NCI-H146 treated with DMSO at 0.1 percent for 48 hours (cell line): ENCODE measurements around the gene TMCC1.
"Not testable (repeated sequence)": the region's sequence is repeated elsewhere in the genome, so short reads cannot be mapped to it uniquely, and the experiment has no call there.

Experiments used
- DNase-seq: peaks from one replicate; lab custom pipeline; 2025; ENCODE audit not compliant: unreplicated experiment; lab: John Stamatoyannopoulos, UW

The TMCC1 gene

DNA sequence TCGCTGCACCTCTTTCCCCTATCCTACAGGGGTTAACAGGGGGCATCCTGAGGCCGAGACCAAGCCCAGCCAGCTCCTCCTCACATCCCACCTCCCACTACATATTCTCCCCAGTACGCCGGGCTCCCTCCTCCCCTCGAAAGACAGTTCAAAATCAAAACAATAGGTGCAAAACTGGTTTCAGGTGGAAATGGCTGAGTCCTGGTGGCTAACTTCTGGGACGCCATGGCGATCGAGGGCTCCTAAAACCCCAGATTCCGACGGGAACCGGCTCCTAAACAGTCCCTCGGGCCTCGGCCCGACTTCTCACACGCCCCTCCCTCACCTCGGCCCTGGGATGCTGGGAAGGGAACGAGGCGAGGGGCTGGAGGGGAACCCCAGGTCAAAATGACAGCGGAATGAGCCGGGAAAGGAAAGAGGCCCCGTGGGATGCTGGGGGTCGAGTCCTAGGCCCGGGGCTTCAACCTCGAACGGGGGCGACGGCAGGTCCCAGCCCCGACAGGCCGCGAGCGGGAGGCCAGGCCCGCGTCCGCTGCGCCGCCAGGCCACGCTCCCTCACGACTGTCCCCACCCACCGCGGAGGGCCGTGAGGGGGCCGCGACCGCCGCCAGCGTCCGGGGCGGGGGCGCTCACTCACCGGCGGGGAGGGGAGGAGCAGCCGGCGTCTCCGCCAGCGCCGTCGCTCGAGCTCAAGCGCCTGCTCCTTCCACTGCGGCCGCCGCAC lies 492 bp downstream of the TMCC1 start:
- DNase-seq = peak; percentile 85

DNA sequence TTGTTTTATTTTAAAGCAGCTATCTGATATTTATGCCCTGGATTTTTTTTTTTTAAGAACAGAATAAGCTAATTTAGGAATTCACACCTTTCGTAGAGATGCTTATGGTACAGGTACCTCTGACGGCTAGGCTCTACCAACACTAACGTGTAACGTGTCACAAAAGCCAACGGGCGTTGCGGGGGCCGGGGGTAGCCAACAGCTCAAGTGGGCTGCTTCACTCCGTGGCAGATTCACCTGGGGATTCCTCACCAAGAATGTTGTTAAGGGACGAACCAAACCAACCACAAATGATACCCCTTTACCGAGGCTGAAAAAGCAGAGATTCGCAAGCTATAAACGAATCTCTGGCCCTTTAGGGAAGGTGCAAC lies 1.0 kb downstream of the TMCC1 start:
- no peak for DNase-seq

- no peak for DNase-seq
Measured at GRCh38 chr3:129890891-129891290, 2.6 kb downstream of the TMCC1 start.

DNA sequence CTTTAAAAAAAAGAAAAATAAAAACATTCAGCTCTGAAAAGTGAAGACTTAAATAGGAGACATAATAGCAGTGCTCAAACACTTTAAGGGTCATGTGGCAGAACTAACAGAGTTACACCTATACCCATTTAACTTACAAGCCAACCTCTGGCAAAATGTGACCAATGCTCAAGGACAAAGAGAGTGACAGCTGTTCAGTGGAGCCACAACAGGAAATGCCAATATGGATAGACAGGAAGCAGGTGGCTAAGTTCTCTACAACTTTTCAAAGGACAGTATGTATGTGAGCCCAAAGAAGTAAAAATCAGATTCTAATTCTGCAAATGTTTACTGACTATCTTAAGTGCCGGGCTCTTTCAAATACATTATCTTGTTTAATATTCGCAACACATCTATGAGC lies 3.4 kb downstream of the TMCC1 start:
- no peak for DNase-seq

DNA sequence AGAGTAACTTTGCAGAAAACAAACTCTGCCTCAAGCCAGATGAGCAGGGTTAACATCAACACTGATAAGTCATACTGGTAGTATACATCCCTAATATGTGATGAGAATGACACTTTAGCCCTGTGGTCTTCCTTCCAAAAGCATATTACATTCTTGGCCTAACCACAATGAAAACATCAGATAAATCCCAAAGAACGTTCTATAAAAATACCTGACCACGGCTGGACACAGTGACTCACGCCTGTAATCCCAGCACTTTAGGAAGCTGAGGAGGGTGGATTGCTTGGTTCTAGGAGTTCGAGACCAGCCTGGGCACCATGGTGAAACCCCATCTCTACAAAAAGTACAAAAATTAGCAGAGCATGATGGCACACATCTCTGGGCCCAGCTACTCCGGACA lies 4.7 kb downstream of the TMCC1 start:
- DNase-seq = no peak

GRCh38 chr3:129881261-129881660 lies 12.2 kb downstream of the TMCC1 start:
- DNase-seq = no peak

GRCh38 chr3:129878355-129878754 lies 15.2 kb downstream of the TMCC1 start:
- no peak for DNase-seq

- not testable (repeated sequence) for DNase-seq
Measured at GRCh38 chr3:129874479-129874878, 19.0 kb downstream of the TMCC1 start.

DNA sequence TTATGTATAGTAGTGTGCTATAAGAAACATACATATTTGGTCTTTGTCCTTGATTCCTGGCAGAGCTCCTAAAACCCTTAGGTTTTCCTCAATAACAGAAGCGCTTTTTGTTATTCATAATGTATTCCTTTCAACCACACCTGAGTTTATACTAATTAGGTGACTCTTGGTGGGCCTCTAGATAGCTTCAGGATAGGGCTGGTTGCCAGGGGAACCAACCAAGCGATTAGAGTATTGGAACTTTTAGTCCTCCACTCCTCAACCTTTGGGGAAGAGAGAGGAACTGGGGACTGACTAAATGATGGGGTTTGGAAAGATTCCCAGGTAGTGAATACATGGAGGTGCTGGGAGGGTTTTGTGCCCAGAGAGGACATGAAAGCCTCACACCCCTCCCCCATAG lies 24.6 kb downstream of the TMCC1 start:
- no peak for DNase-seq

DNA sequence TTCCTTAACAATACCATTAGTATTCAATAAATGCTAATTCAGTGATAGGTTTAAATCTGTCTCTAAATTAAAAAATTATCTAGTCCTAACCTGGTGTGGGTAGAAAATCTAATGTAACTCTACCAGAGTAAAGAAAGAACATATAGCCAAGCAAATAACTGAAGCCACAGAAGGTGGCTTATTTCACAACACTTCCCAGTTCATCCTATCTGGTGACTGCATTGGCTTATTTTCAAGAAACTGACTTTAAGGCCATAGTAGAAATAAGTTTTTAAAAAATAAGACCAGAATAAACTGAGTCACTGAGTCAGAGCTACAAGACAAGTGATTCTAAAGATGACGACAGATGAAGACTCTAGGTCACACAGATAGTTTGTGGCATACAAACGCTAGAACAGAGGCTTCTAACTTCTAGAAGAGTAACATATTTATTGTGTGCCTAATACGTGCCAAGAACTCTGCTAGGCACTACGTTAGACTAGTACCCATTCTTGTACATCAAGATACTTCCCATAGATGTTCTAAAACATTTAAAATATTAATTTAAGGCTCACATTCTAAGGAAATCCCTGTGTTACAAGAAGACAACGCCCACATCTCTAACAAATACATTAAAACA lies 25.9 kb downstream of the TMCC1 start:
- no peak for DNase-seq

DNA sequence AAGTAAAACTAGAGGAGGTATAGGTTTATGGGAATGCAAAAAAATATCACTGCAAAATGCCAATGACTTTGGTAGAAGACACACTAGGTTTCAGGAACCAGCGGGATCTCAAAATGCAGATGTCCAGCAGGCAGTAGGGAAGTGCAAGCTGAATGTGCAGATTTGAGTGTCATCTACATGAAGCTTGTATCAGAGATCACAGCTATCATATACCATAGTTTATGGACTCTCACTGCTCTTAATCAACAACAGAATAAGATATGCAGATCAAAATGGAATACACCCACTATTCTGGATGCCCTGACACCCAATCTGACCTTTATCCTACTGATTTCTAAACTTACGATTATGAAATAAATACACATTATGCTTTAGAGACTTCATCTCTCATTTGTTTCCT lies 27.7 kb downstream of the TMCC1 start:
- no peak for DNase-seq

- no peak for DNase-seq
Measured at GRCh38 chr3:129864519-129864918, 29.0 kb downstream of the TMCC1 start.

- no peak for DNase-seq
Measured at GRCh38 chr3:129859272-129859671, 34.2 kb downstream of the TMCC1 start.

DNA sequence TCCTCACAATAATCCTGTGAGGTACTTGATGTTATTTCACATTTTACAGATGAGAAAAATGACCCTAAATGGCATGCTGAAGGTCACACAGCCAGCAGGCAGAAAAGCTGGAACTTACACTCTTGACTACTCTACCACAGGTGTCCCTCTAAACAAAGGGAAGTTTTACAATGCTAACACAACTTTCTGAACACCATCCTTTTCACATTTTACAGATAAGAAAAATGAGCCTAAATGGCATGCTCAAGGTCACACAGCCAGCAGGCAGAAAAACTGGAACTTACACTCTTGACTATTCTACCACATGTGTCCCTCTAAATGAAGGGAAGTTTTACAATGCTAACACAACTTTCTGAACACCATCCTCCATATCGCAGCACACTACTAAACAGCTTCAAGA lies 35.6 kb downstream of the TMCC1 start:
- no peak for DNase-seq

GRCh38 chr3:129856790-129857189 lies 36.7 kb downstream of the TMCC1 start:
- DNase-seq = not testable (repeated sequence)

- no peak for DNase-seq
Measured at GRCh38 chr3:129855832-129856419, 37.6 kb downstream of the TMCC1 start.

DNA sequence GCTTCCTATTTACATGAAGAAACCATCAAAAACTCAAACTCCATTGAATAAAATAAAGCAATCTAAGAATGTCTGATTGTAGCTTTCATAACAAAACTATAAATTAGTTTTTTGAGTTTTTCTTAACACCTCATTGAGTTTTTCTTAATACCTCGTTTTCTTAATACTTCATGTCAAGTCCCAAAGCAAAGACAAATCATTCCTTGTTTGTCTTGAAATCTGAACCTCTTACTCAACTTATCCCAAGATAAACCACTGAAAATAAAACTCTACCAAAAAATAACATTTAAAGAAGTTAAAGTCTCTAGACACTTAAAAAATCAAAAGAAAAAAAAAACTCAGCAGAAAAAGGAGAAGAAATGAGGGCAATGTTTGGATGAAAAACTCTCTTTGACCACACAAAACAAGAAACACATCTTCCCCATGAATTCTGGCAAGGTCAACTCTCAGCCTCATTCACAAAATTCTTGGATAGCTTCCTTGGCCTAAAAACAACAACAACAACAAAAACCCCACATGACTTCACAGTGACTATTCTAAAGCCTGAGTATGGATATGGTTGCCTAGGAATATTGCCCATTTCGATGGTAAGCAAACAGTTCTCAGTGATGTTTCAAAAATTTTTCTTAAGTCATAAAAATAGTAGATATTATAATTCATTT lies 38.2 kb downstream of the TMCC1 start:
- no peak for DNase-seq

- DNase-seq = no peak
Measured at GRCh38 chr3:129854460-129854859, 39.1 kb downstream of the TMCC1 start.

- DNase-seq = no peak
Measured at GRCh38 chr3:129845956-129846355, 47.6 kb downstream of the TMCC1 start.

DNA sequence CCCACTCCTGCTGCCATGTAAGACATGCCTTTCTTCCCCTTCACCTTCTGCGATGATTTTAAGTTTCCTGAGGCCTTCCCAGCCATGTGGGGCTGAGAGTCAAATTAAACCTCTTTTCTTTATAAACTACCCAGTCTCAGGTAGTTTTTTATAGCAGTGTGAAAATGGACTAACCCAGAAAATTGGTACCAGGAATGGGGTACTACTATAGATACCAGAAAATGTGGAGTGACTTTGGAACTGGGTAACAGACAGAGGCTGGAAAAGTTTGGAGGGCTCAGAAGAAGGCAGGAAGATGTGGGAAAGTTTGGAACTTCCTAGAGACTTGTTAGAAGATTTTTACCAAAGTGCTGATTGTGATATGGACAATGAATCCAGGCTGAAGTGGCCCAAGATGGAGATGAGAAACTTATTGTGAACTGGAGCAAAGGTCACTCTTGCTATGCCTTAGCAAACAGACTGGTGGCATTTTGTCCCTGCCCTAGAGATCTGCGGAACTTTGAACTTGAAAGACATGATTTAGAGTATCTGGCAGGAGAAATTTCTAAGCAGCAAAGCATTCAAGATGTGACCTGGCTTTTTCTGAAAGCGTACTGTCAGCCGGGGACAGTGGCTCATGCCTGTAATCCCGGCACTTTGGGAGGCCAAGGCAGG lies 52.7 kb downstream of the TMCC1 start:
- no peak for DNase-seq

GRCh38 chr3:129838086-129838485 lies 55.4 kb downstream of the TMCC1 start:
- no peak for DNase-seq
